Stimulated activated CD4-positive, alpha-beta T cell treated with anti-CD3 and anti-CD28 coated beads, Interleukin-4, amount 100 ng/mL, for 4 hours (primary cell): Measurements from ENCODE around the gene DDX4.
"Not testable (repeated sequence)": the region's sequence is repeated elsewhere in the genome, so short reads cannot be mapped to it uniquely, and the experiment has no call there.

Experiments used
- DNase-seq, 2 experiments: peaks; one replicate each; pipeline ENCODE4 v3.0.0-alpha.2; 2020

The DDX4 gene

GRCh38 chr5:55737793-55738192, at the start of gene DDX4:
Gene DDX4, plus strand, starts transcription at chr5:55738061. Its CDS starts 903 bp downstream, at chr5:55738964.
- DNase-seq, result no peak

DNA sequence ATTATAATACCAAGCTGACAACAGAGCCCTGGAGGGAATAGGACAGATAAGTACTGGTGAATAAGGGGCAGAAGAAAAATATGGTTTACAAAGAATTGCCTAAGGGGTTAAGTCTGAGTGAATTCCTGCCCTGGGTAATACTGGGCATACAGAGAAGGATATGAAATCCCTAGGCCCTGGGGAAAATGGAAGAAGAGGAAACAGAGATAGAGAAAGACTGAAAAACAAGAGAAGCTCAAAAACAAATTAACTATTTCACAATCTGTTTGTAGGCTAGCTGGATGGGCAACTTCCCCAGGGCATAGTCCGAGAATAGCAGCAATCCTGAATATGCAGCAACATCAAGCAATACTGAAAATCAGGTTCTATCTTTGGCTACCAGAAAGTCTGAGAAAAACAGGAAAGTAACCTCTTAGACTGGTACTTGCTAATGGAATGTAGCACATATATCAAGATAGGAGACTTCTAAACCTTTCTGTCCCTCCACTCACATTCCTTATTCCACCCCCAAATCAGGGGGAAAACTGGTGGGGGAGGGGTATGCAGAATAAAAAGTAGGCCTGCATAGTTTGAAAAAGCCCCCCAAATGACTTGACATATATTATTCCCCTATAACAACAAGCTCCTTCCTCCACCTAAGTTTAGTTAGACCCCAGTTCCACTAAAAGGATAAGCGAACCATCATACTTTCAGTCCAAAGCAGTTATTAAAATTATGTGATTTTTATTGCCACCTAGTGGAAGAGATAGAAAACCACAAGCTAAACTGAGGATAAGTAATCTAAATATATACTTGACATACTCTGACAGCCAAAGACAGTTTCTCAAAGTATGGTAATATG, 46.4 kb upstream of the DDX4 start:
- DNase-seq, result no peak

DNA sequence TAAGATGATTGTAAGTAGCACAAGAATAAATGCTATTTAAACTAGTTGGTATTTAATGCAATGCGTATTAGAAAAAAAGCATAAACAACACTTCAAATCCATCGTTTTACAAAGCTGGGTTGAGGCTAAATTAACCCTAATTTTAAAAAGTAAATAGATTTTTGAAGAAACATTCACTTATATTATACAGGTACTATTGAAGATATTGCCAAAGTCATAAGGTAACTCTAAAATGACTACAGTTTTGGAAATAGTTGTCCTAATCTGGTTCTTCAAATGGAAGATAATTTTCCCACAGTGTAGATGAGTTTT, 45.8 kb upstream of the DDX4 start:
- DNase-seq, result no peak

DNA sequence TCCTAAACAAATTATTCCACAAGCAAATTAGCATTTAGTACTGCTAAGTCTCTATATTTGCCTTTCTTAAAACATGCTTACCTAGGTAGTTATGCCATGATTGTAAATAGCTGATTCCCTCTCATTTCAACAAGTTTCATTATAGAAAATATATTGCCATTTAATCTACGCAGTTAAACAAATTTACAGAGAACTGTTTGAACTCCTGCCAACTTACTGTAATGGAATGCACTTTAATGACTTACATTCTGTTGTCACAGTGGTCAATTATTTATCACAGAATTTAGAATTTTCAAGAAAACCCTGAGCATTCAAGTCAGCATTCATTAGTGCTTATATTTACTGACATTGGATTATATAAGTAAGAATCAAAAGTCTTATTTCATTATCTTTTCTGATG, 45.4 kb upstream of the DDX4 start:
- DNase-seq, result no peak

GRCh38 chr5:55694152-55694830, 43.6 kb upstream of the DDX4 start:
- DNase-seq, result no peak

DNA sequence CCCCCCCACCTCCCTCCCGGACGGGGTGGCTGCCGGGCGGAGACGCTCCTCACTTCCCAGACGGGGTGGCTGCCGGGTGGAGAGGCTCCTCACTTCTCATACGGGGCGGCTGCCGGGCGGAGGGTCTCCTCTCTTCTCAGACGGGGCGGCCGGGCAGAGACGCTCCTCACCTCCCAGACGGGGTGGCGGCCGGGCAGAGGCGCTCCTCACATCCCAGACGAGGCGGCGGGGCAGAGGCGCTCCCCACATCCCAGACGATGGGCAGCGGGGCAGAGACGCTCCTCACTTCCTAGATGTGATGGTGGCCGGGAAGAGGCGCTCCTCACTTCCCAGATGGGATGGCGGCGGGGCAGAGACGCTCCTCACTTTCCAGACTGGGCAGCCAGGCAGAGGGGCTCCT, 41.2 kb upstream of the DDX4 start:
- DNase-seq, result not testable (repeated sequence)

DNA sequence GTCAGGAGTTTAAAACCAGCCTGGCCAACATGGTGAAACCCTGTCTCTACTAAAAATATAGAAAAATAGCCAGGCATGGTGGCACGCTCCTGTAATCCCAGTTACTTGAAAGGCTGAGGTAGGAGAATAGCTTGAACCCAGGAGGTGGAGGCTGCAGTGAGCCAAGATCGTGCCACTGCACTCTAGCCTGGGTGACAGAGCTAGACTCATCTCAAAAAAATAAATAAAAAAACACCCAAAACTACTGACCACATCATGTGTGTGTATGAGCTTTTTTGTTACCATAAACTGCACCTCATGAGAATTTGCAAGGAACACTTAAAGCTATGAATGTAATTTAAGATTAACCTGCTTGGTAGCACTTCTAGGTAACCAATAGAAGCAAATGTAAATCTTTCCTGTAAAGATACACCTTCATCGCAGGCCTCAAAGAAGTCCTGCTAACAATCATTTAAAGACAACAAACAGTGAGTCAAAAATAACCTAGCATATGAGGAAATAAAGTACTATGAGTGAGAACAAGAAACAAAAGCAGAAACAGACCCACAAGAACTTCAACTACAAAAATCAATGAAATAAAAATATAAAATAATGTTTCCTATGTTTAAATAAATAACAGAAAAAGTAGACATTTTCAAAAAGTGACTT, 38.7 kb upstream of the DDX4 start:
- DNase-seq, result no peak

DNA sequence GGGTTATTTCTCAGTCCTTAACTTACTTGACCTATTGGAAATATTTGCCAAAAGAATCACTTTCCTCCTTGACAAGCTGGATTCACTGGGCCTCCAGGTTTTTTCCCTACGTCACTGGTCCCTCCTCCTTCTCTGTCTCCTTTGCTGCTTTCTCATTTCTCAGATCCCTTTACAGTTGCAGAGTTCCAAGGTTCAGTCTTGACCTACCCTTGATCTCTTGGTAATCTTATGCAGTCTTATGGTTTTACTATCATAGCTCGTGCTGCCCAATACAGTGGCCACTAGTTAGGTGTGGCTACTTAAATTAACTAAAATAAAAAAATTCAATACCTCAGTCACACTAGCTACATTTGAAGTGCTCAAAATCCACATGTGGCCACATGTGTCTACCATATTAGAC, 37.1 kb upstream of the DDX4 start:
- no peak for DNase-seq

GRCh38 chr5:55701462-55702103, 36.3 kb upstream of the DDX4 start:
- DNase-seq, result no peak

DNA sequence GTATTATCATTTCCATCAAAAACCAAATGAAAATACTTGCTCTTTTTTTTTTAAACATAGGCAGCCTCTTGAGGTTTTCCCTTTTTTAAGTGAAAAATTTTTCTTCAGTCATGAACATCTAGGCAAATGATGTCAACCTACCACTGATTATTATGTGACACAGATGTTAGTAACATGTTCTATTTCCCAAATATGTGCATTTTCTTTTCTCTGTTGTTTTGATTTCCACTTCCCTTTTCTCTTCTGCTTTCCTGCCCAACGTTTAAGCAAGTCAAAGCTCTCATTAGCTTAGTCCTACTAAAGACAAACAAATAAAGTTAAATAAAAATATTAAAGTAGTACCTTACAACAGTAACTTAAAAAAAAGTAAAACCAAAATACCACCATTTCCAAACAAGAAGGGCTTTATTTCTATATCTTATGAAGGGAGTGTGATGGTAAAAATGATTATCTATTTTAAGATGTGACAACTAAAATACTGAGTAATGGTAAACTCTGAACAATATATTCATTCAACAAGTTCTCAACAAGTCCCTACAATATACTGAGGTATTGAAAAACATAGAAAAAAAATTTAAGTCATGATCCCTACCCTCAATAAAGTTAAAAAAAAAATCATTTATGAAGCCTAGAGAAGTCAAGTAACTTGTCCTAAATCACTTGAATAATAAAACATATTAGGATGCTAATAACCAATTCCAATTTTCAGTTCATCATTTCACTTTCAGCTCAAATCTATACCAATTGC, 35.1 kb upstream of the DDX4 start:
- no peak for DNase-seq

GRCh38 chr5:55706230-55706629, 31.6 kb upstream of the DDX4 start:
- DNase-seq, result no peak

GRCh38 chr5:55708732-55709131, 29.1 kb upstream of the DDX4 start:
- no peak for DNase-seq

DNA sequence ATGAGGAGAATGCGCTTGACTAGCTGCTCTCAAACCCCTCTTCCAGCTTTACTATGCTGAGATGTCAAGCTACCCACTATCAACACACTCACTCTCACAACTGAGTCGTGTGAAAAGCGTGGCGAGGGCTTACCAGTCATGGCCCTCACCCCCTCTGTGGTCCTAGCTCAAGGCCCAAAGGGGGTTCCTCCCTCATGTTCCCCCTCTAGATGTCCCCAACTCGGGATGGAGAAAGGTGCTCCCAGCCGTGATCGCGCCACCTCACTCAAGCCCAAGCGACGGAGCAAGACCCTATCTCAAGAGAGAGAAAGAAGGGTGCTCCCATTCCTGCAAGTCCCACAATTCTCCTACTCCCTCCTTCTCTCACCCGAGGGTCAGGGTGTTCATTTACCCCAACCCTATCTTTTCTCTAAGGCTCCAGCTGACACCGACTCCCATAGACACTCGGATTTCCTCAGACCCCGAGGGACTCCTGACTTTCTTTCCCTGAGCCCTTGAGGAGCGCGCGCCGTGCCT, 26.3 kb upstream of the DDX4 start:
- DNase-seq, result no peak

DNA sequence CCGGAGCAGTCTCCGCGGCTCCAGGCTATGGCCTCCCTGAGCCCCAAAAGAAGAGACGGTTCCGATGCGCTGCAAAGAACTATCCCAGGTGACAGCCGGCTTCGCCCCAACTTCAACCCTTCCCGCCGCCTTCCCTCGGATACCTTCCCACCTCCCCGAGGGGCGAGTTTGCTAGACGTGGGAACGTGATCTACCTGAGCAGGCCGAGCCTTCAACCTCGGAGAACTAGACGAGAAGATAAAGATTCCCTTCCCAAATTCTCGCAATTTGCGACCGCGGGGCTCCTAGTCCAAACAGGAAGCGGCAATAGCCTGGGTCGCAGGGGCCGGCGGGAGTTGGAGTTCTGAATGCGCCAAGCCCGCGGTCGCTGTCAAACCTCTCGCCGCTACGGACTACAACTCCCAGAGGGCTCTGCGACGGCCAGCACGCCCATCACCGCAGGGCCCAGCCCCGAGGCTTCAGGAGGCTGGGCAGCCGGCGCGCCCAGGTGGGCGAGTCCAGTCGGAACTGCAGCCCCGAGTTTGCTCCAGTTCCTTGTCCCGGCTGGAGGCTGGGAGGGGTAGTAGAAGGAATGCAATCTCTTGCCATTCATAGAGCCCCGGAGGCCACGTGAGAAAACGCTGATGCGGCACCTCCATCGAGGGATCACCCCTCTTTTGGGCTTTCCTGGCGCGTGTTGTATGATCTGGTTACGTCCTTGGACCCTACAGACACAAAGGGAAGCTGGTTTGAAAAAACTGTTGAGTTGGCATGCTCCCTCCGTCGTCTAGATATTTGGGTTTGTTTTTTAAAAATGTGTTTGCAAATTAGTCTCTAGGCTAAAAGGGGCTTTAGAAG, 25.6 kb upstream of the DDX4 start, which contains the start of gene SLC38A9:
Gene SLC38A9, minus strand, starts transcription at position 302 of the 837 bp plus-strand sequence. CDS start 14,366 bp downstream, outside the sequence.
- DNase-seq, result peak; percentile 90 to 93

GRCh38 chr5:55713871-55714270, 24.0 kb upstream of the DDX4 start:
- DNase-seq, result no peak

DNA sequence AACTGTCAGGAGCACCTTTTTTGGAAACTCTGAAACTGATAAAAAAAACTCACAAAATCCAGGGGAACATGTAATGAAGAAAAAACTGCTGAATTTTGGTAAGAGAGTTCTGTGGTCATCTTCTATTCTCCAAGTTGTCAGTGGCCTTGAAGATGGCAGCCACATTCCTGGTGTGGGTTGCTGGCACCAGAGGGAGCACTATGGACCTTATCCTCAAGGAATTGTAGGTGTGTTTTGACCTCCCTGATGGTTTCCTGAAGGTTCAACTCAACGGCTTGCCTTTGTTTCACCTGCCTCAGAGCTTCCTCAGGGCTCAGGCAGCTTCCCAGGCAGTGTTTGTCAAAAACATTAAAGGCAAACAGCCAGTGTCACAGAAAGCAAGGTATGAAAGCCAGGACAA, 23.5 kb upstream of the DDX4 start:
- no peak for DNase-seq

DNA sequence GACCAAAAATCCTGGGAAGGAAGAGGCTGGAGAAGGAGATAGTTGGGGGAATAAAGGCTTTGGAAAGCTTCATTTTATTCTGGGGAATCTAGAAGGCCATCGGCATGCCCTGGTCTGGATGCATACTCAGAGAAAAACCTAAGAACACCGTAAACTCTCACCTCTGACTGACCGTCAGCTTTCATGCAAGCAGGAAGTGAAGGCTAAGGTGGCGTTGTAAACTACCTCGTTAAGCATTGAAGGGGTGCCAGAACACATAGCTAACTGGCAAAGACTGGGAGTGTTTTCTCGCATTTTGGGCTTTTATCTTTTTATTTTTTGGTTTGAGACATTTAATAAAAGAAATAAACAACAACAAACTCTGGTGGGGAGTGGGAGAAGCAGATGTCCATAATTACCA, 23.1 kb upstream of the DDX4 start:
- DNase-seq, result no peak

DNA sequence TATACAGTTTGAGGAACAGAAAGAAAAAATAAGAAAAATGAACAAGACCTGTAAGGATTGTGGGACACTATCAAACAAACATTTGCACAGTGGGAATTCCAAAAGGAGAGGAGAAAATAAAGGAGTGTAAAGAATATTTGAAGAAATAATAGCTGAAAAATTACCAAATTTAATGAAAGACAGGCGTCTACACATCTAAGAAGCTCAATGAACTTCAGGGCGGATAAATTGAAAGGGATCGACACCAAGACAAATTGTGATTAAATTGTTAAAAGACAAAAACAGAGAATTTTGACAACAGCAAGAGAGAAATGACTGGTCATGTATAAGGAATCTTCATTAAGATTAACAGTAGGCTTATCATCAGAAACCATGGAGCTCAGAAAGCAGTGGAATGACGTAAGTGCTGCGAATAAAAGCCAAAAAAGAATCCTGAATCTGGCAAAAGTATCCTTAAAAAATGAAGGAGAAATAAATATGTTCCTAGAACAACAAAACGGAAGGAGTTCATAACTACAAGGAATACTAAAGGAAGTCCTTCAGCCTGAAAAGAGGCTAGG, 22.3 kb upstream of the DDX4 start:
- no peak for DNase-seq

- DNase-seq, result not testable (repeated sequence)
Measured at GRCh38 chr5:55719026-55719425, 18.8 kb upstream of the DDX4 start.

GRCh38 chr5:55720188-55720703, 17.6 kb upstream of the DDX4 start:
- no peak for DNase-seq

GRCh38 chr5:55724281-55724680, 13.6 kb upstream of the DDX4 start:
- no peak for DNase-seq
